A673 (cell line): Measurements from ENCODE around the gene DEFB131A. TPM values are rescaled to one million over a fixed set of nuclear protein-coding genes. Genes with fewer than 3 reads are reported as not detected.
"Not testable (repeated sequence)": the region's sequence is repeated elsewhere in the genome, so short reads cannot be mapped to it uniquely, and the experiment has no call there.

ENCODE experiments used
- Bru-seq: library from RNA; stranded (reverse); fragments of 400-500 nt; gene quantifications from one replicate; lab custom pipeline; 2021; lab: Mats Ljungman, UMichigan
- BruChase-seq, 2 experiments: library from RNA; stranded (reverse); fragments of 400-500 nt; gene quantifications; one replicate each; lab custom pipeline; 2021; lab: Mats Ljungman, UMichigan
- BruUV-seq: library from RNA; stranded (reverse); fragments of 400-500 nt; replicated peaks from 2 replicates; lab custom pipeline; 2021; lab: Mats Ljungman, UMichigan
- CTCF ChIA-PET: fragments of 300-600 bp; sonication (Branson Sonifier 250); formaldehyde crosslinking; loops from one replicate; lab custom pipeline; 2022; ENCODE audit warnings: antibody characterized with exemption; lab: Charles Lee
- POLR2A ChIA-PET: fragments of 300-600 bp; sonication (Branson Sonifier 250); formaldehyde crosslinking; loops from one replicate; lab custom pipeline; 2022; ENCODE audit warnings: antibody characterized with exemption; ENCODE audit not compliant: low non-redundant PET; lab: Charles Lee
- DNase-seq: peaks from one replicate; pipeline ENCODE4 v3.0.0-alpha.2; 2015; ENCODE audit warnings: low spot score
- H3K27ac ChIP-seq: fragments of 200-600 bp; sonication (generic); 2 replicates; pipeline ENCODE4 v1.5.1; 2016; ENCODE audit warnings: mixed run types, low read depth, mild to moderate bottlenecking, mixed read lengths, antibody characterized with exemption, low read length; ENCODE audit not compliant: poor library complexity, severe bottlenecking
- H3K27me3 ChIP-seq: fragments of 200-600 bp; sonication (generic); replicated peaks from 2 replicates; pipeline ENCODE4 v1.6.1; 2017; ENCODE audit warnings: mixed run types, low read depth, mild to moderate bottlenecking, mixed read lengths, antibody characterized with exemption, low read length; ENCODE audit not compliant: insufficient read depth, poor library complexity
- H3K36me3 ChIP-seq: fragments of 200-600 bp; sonication (generic); 2 replicates; pipeline ENCODE4 v1.6.1; 2016; ENCODE audit warnings: mixed run types, mild to moderate bottlenecking, mixed read lengths, antibody characterized with exemption, low read length; ENCODE audit not compliant: insufficient read depth, poor library complexity, severe bottlenecking
- H3K4me1 ChIP-seq: fragments of 200-600 bp; sonication (generic); 2 replicates; pipeline ENCODE4 v1.6.1; 2017; ENCODE audit warnings: mixed run types, mild to moderate bottlenecking, mixed read lengths, antibody characterized with exemption, low read length; ENCODE audit not compliant: insufficient read depth, poor library complexity, severe bottlenecking
- H3K4me3 ChIP-seq: fragments of 200-600 bp; sonication (generic); 2 replicates; pipeline ENCODE4 v1.5.1; 2016; ENCODE audit warnings: low read depth, mixed run types, mild to moderate bottlenecking, mixed read lengths, low read length; ENCODE audit not compliant: poor library complexity, severe bottlenecking
- H3K9me3 ChIP-seq: fragments of 200-600 bp; sonication (generic); 2 replicates; pipeline ENCODE4 v1.6.1; 2016; ENCODE audit warnings: mixed run types, low read depth, mild to moderate bottlenecking, mixed read lengths, antibody characterized with exemption, low read length; ENCODE audit not compliant: poor library complexity, severe bottlenecking
- CTCF ChIP-seq: fragments of 300-800, 200-600 bp; sonication (generic); conservative IDR thresholded peaks from 2 replicates; pipeline ENCODE4 v1.5.1; 2017; ENCODE audit warnings: low read depth, mild to moderate bottlenecking, antibody characterized with exemption, low read length, moderate library complexity, mixed read lengths
- EZH2 ChIP-seq: fragments of 200-600 bp; sonication (generic); IDR thresholded peaks from 2 replicates; pipeline ENCODE4 v1.6.1; 2017; ENCODE audit warnings: borderline replicate concordance, low read depth, mild to moderate bottlenecking, mixed read lengths, antibody characterized with exemption, low read length; ENCODE audit not compliant: poor library complexity, severe bottlenecking
- intact Hi-C: fragments of 100-400 bp; cut with micrococcal nuclease; formaldehyde crosslinking; loops from one replicate; pipeline ENCODE4 v1.10.0; 2022; ENCODE audit not compliant: unreplicated experiment
- long read RNA-seq: library from polyadenylated mRNA; stranded (forward); transcript quantifications from one replicate; pipeline ENCODE4 v2.0.0, GENCODE V29; 2022
- total RNA-seq: library from RNA; stranded (reverse); gene quantifications from 2 replicates; pipeline ENCODE4 v1.2.3, GENCODE V29; 2021

DEFB131A gene
- total RNA-seq = not detected in 2 replicates
- Bru-seq, nascent RNA = not detected
- not detected for BruChase-seq, experiment 1, labeled RNA remaining after a 2-hour chase
- BruChase-seq, experiment 2, labeled RNA remaining after a 6-hour chase = not detected
- long read RNA-seq = 0 reads

- H3K27me3 ChIP-seq, BruUV-seq, H3K4me3 ChIP-seq, CTCF ChIA-PET, H3K4me1 ChIP-seq, POLR2A ChIA-PET, intact Hi-C loops, H3K27ac ChIP-seq, DNase-seq, H3K36me3 ChIP-seq, H3K9me3 ChIP-seq: not testable (repeated sequence)
These were observed at the start of gene DEFB131A for GRCh38 chr4:9444114-9444513. Gene DEFB131A (plus strand): TSS chr4:9444414. CDS start chr4:9444534, 120 bp downstream.

GRCh38 chr4:9405774-9406173 lies 38.4 kb upstream of the DEFB131A start:
- H3K27me3 ChIP-seq, BruUV-seq, CTCF ChIA-PET, H3K4me1 ChIP-seq, intact Hi-C loops, H3K9me3 ChIP-seq, H3K36me3 ChIP-seq, DNase-seq, POLR2A ChIA-PET, H3K27ac ChIP-seq, H3K4me3 ChIP-seq: not testable (repeated sequence)

GRCh38 chr4:9406491-9406890 lies 37.7 kb upstream of the DEFB131A start:
- BruUV-seq, H3K27me3 ChIP-seq, H3K9me3 ChIP-seq, CTCF ChIA-PET, POLR2A ChIA-PET, H3K4me3 ChIP-seq, H3K4me1 ChIP-seq, DNase-seq, intact Hi-C loops, H3K27ac ChIP-seq, H3K36me3 ChIP-seq: not testable (repeated sequence)

GRCh38 chr4:9409793-9410192 lies 34.4 kb upstream of the DEFB131A start:
- BruUV-seq = no TSS peak
- CTCF ChIA-PET = no interaction called here
- no peak for DNase-seq

GRCh38 chr4:9421884-9422455 lies 22.2 kb upstream of the DEFB131A start:
- H3K4me3 ChIP-seq, H3K36me3 ChIP-seq, H3K9me3 ChIP-seq, intact Hi-C loops, POLR2A ChIA-PET, DNase-seq, BruUV-seq, H3K27me3 ChIP-seq, H3K4me1 ChIP-seq, H3K27ac ChIP-seq, CTCF ChIA-PET: not testable (repeated sequence)

More at GRCh38 chr4:9409793-9410192, 34.4 kb upstream of the DEFB131A start:
- H3K27ac ChIP-seq = no peak overlapping the region
- no peaks in the 10 kb centered on the region for H3K36me3 ChIP-seq
- no peak for TF ChIP-seq CTCF
- TF ChIP-seq EZH2 = no peak
- H3K9me3 ChIP-seq = no peaks in the 10 kb centered on the region
- no peak overlapping the region for H3K4me3 ChIP-seq
- intact Hi-C loops = no loop called here
- POLR2A ChIA-PET = no interaction called here
- H3K4me1 ChIP-seq = no peaks in the 10 kb centered on the region
- H3K27me3 ChIP-seq = no peaks in the 10 kb centered on the region

- DNase-seq, H3K36me3 ChIP-seq, H3K4me3 ChIP-seq, POLR2A ChIA-PET, H3K9me3 ChIP-seq, BruUV-seq, H3K4me1 ChIP-seq, H3K27ac ChIP-seq, CTCF ChIA-PET, H3K27me3 ChIP-seq, intact Hi-C loops: not testable (repeated sequence)
These were observed 18.3 kb upstream of the DEFB131A start for GRCh38 chr4:9425916-9426315.

GRCh38 chr4:9430061-9430460 lies 14.2 kb upstream of the DEFB131A start:
- H3K4me1 ChIP-seq, BruUV-seq, H3K4me3 ChIP-seq, DNase-seq, CTCF ChIA-PET, H3K36me3 ChIP-seq, H3K27ac ChIP-seq, H3K27me3 ChIP-seq, POLR2A ChIA-PET, intact Hi-C loops, H3K9me3 ChIP-seq: not testable (repeated sequence)
